Epithelial cell of proximal tubule (primary cell): ENCODE data around the gene EFCAB6. TPM values are rescaled to one million over a fixed set of nuclear protein-coding genes. Genes with fewer than 3 reads are reported as not detected.

Experiments
- DNase-seq: peaks from one replicate; pipeline ENCODE4 v3.0.0-alpha.2; 2011; ENCODE audit warnings: low read depth
- H3K4me3 ChIP-seq: 2 replicates; pipeline ENCODE4 v1.5.1; 2011; ENCODE audit warnings: low read depth, mild to moderate bottlenecking, low read length
- CTCF ChIP-seq: conservative IDR thresholded peaks from 2 replicates; pipeline ENCODE4 v1.5.1; 2012; ENCODE audit warnings: low read depth, mild to moderate bottlenecking, low read length
- total RNA-seq: library from RNA; depleted of rRNA; stranded (reverse); fragments of >200 nt; gene quantifications from 2 replicates; pipeline ENCODE4 v1.2.3, GENCODE V29; 2015

The EFCAB6 gene
- total RNA-seq, 1 donor from 2014 or later: 0.23 TPM

DNA sequence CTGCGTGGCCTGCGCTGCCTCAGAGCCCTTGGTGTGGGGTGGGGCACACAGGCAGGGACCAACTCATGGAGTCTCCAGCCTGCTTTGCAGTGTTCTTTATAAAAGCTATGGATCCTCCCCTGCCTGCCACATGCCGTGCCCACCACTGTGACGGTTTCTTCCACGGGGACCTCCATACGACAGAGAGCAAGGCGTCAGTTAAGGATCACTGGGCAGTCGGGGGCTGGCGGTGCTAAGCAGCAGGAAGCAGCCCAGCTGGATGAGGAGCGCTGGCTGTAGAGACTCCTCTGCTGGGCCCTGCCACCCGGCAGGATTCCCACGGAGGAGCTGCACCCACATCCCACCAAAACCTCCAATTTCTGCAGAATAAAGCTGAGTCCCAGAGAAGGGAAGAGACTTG lies 23.1 kb upstream of the EFCAB6 start:
- no peak overlapping the region for H3K4me3 ChIP-seq
- no peak for DNase-seq
- no peak for TF ChIP-seq CTCF

GRCh38 chr22:43833286-43834240 lies 21.5 kb upstream of the EFCAB6 start:
- no peak for TF ChIP-seq CTCF
- DNase-seq: no peak
- H3K4me3 ChIP-seq: no peak overlapping the region

DNA sequence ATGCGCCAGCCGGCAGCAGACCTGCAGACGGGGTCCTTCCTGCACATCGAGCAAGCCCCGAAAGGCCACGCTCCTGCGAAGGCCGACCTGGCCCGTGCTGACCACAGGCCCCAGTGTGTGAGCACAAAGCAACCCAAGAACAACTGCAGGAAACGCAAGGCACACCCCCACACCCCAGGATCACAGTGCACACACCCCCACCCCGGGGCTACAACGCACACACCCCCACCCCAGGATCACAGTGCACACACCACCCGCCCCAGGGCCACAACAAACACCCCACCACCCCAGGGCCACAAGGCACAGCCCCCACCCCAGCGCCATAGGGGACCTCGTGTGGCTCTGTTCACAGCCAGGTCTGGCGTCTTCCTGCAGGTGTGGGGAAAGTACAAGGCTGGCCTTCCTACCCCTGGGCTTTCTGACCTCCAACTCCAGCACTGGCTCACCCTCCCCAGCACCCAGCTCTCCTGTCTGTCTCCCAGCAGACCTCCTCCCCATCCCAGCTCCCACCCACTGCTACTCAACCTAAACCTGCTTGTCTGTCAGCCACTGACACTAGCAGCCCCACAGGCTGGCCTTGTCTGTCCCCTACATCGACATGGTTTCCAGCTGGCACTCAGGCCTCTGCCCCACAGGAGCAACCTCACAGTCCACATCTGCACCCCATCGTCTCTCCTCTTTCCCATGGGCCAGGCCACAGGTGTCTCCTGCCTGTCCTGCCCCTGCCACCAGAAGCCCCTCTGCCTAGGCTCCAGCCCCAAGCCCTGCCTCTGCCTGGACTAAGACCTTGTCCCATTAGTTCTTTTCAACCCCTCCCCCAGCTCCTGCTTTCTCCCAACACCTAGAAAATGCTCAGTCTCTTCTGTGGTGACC lies 20.5 kb upstream of the EFCAB6 start:
- TF ChIP-seq CTCF: no peak
- H3K4me3 ChIP-seq: no peak overlapping the region
- DNase-seq: no peak

DNA sequence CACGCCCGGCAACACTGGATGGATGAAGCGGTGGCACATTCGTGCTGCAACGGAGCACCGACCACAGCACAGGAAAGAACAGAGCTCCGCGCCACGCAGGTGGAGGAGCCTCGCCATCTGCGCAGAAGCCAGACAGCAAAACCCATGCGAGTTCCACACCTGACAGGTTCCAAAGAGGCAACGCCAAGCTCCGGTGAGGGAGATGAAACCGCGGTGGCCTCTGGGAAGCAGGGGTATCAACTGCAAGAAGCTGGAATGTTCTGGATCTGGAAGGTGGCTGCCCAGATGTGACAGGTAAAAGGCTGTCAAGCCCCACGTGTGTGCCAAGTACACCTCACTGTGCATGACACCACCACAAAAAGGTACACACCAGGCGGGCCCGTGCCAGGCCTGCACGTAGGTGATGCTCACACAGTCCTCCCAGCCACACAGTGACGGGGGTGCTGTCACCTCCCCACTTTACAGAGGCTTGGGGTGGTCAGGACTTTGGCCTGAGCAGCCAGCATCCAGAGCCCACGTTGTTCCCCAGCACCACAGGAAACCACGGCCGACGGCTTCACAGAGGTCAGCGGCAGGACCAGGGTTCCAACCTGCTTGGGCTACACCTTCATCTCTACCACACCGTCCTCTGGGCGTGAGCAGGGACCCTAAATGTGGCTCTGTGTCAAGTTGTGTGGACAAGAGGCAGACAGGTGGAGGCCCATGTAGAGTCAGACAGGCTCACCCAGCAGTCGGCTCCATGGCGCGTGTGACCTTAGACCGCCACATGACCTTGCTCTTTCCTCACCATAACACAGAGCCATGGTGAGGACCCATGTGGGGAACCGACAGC lies 19.7 kb upstream of the EFCAB6 start:
- DNase-seq: no peak
- TF ChIP-seq CTCF: no peak
- H3K4me3 ChIP-seq: no peak overlapping the region

- no peak for TF ChIP-seq CTCF
- no peak overlapping the region for H3K4me3 ChIP-seq
- no peak for DNase-seq
Observed at GRCh38 chr22:43830931-43831560, 18.9 kb upstream of the EFCAB6 start.
